Adrenal gland (tissue), 12 donors: ENCODE data around the gene APLNR. TPM values are rescaled to one million over a fixed set of nuclear protein-coding genes. Genes with fewer than 3 reads are reported as not detected.

ENCODE experiments used
- DNase-seq, 7 donors: peaks; one replicate each; pipeline ENCODE4 v3.0.0-alpha.2; 2019 to 2020
- H3K27ac ChIP-seq, 5 donors: fragments of 200-600 bp; sonication (generic) in 4 of 5; 1 replicate in 3 of 5; 2 replicates in 2 of 5; pipeline versions ENCODE4 v1.5.1 to v1.8.0; 2016 to 2020; ENCODE audit warnings: mild to moderate bottlenecking in 1 of 5
- H3K27me3 ChIP-seq: fragments of 200-600 bp; 2 replicates; pipeline ENCODE4 v1.8.0; 2021
- H3K36me3 ChIP-seq, 2 donors: fragments of 200-600 bp; replicated peaks in 1 of 2; 1 replicate in 1 of 2; 2 replicates in 1 of 2; pipeline versions ENCODE4 v1.5.1 to v1.8.0; 2018 to 2022
- H3K4me1 ChIP-seq, 2 donors: fragments of 200-600 bp; replicated peaks in 1 of 2; 1 replicate in 1 of 2; 2 replicates in 1 of 2; pipeline versions ENCODE4 v1.5.1 to v1.8.0; 2018 to 2021
- H3K4me3 ChIP-seq, 4 donors: fragments of 200-600 bp; sonication (generic) in 3 of 4; one replicate each; pipeline ENCODE4 v1.5.1; 2016 to 2018
- H3K9me3 ChIP-seq, 3 donors: fragments of 200-600 bp; sonication (generic) in 1 of 3; replicated peaks in 1 of 3; 1 replicate in 2 of 3; 2 replicates in 1 of 3; pipeline versions ENCODE4 v1.5.1 to v1.8.0; 2016 to 2021
- POLR2A ChIP-seq, 2 donors: fragments of 450-650 bp; IDR thresholded peaks; one replicate each; pipeline ENCODE4 v1.6.1; 2017; ENCODE audit warnings: antibody characterized with exemption in 2 of 2, mild to moderate bottlenecking in 2 of 2, moderate library complexity in 1 of 2
- WGBS, 4 donors: extraction: QIAGEN DNeasy Blood & Tissue Kit in 2 of 4; methylation state at CpG; one replicate each; pipeline versions ENCODE4 v1.1.5 to v1.1.7; 2013 to 2017; 5-methylcytosine and 5-hydroxymethylcytosine counted together
- intact Hi-C, 2 donors: fragments of 100-400 bp; cut with DNase I; formaldehyde crosslinking; loops; one replicate each; pipeline versions ENCODE4 v1.14.1 to v1.15.0; 2022 to 2023
- polyA plus RNA-seq, 3 donors: library from polyadenylated mRNA; stranded (reverse); fragments of 200-250 nt in 2 of 3; fragments of 350-450 nt in 1 of 3; fragmentation: Illumina TruSeq in 1 of 3; extraction: RNeasy Lipid Tissue Mini Kit (QIAGEN cat#74804) in 1 of 3; gene quantifications; one replicate each; pipeline ENCODE4 v1.2.3, GENCODE V29; 2013 to 2014
- total RNA-seq, 9 donors: library from RNA; depleted of rRNA in 4 of 9; stranded (reverse); fragments of >200 nt in 4 of 9; fragments of 120-200 nt in 1 of 9; fragmentation: NEBNext Ultra II Directional in 1 of 9; extraction: Animal tissue kit (Norgen Biotek cat#: 25700) in 1 of 9; gene quantifications; one replicate each; pipeline versions ENCODE4 v1.1.0 to v1.2.4, GENCODE V29; 2013 to 2023
- TF ChIP-seq, protein P1 (sequence below), 6 experiments: fragments of 450-650 bp in 4 of 6; fragments of 200-600 bp in 2 of 6; sonication (generic) in 1 of 6; IDR thresholded peaks; 1 replicate in 5 of 6; 2 replicates in 1 of 6; pipeline versions ENCODE4 v1.5.1 to v1.8.0; 2016 to 2021; ENCODE audit warnings: antibody characterized with exemption in 6 of 6, mild to moderate bottlenecking in 2 of 6, moderate library complexity in 1 of 6
- donor health status: healthy with polysubstance abuse.
- donor health status: Bipolar disorder and iron deficiency.
- donor health status: DM: yes; HTN: yes; CAD: no.
- donor health status: DM: no; HTN: no; CAD: no.
- donor health status: DM: no; HTN: no; CAD: no.
- donor health status: DM: yes; HTN: yes; CAD: no.

The APLNR gene
- total and polyA plus RNA-seq, 12 donors: 1.1 to 30.1 (median 5.0) TPM

DNA sequence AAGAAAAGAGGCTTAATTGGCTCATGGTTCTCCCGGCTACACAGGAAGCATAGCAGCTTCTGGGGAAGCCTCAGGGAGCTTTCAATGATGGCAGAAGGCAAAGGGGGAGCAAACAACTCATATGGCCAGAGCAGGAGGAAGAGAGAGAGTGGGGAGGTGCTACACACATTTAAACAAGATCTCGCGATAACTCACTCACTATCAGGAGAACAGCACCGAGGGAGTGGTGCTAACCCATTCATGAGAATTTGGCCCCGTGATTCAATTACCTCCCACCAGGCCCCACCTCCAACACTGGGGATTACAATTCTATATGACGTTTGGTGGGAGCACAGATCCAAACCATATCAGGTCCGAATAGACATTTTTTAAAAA lies 41.7 kb upstream of the APLNR start:
- intact Hi-C loops: no loop called here
- Histone ChIP-seq H3K27ac (no peak overlapping the region), H3K9me3 (no peaks in the 10 kb centered on the region), H3K36me3 (no peaks in the 10 kb centered on the region), H3K4me3 (no peak overlapping the region), H3K4me1 (peaks cover 7 to 25% of the 10 kb centered on the region in 2 donors), H3K27me3 (no peaks in the 10 kb centered on the region)
- TF ChIP-seq, protein P1, sequence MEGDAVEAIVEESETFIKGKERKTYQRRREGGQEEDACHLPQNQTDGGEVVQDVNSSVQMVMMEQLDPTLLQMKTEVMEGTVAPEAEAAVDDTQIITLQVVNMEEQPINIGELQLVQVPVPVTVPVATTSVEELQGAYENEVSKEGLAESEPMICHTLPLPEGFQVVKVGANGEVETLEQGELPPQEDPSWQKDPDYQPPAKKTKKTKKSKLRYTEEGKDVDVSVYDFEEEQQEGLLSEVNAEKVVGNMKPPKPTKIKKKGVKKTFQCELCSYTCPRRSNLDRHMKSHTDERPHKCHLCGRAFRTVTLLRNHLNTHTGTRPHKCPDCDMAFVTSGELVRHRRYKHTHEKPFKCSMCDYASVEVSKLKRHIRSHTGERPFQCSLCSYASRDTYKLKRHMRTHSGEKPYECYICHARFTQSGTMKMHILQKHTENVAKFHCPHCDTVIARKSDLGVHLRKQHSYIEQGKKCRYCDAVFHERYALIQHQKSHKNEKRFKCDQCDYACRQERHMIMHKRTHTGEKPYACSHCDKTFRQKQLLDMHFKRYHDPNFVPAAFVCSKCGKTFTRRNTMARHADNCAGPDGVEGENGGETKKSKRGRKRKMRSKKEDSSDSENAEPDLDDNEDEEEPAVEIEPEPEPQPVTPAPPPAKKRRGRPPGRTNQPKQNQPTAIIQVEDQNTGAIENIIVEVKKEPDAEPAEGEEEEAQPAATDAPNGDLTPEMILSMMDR (IDR thresholded peaks at IDR 0.05): no peak
- TF ChIP-seq POLR2A (IDR thresholded peaks at IDR 0.05): no peak
- DNase-seq: no peak
- WGBS, 4 donors: 83 to 91% (median 88%) methylated on average over 7 of the region's 7 CpGs

DNA sequence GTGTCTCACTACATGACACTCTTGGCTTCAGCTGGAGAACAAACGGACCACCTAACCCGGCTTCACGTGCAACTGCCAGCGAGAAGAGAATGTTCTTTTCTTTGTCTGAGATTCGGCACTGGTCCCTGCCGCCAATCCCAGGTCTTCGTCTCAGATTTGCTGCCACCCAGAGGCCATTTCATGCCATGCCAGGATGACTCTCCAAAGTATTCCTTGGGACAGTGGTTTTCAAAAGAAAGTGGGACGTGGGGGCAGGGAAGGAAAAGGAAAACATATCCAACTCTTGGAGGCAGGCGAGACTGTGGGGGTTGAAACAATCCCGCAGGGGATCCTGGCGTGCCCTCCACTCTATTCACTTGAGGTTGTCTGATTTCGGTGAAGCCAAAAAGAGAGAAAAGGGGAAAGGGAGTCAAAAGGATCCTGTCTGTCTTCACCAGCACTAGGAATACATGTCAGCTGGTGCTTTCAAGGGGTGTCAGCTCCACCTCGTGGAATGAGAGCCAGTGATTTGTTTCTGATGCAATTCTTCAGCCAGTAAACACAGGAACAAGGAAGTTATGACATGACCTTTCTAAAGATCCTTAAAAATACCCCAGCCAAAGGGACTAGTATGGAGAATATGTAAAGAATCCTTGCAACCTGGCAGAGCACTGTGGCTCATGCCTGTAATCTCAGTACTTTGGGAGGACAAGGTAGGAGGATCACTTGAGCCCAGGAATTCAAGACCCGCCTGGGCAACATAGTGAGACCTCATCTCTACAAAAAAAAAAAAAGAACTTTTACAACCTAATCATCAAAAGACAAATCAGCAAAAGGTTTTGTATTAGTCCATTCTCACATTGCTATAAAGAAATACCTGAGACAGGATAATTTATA lies 41.0 kb upstream of the APLNR start:
- peaks cover 7 to 25% of the 10 kb centered on the region in 2 donors for H3K4me1 ChIP-seq
- WGBS, 4 donors: 8 to 10% (median 8%) methylated on average over 14 of the region's 14 CpGs
- intact Hi-C loops: no loop called here
- peak; percentile 72 to 92 (median 87) for DNase-seq
- peak overlapping the region in 4 of 5 donors; percentile 9 to 65 (median 38) for H3K27ac ChIP-seq
- no peaks in the 10 kb centered on the region for H3K9me3 ChIP-seq
- no peaks in the 10 kb centered on the region for H3K36me3 ChIP-seq
- H3K4me3 ChIP-seq: peak overlapping the region in 1 of 4 donors; percentile 20
- no peaks in the 10 kb centered on the region for H3K27me3 ChIP-seq
- peak in 1 of 2 donors; percentile 24 for TF ChIP-seq POLR2A (IDR thresholded peaks at IDR 0.05)
- TF ChIP-seq, protein P1 (IDR thresholded peaks at IDR 0.05): peak; percentile 75 to 90 (median 79)

DNA sequence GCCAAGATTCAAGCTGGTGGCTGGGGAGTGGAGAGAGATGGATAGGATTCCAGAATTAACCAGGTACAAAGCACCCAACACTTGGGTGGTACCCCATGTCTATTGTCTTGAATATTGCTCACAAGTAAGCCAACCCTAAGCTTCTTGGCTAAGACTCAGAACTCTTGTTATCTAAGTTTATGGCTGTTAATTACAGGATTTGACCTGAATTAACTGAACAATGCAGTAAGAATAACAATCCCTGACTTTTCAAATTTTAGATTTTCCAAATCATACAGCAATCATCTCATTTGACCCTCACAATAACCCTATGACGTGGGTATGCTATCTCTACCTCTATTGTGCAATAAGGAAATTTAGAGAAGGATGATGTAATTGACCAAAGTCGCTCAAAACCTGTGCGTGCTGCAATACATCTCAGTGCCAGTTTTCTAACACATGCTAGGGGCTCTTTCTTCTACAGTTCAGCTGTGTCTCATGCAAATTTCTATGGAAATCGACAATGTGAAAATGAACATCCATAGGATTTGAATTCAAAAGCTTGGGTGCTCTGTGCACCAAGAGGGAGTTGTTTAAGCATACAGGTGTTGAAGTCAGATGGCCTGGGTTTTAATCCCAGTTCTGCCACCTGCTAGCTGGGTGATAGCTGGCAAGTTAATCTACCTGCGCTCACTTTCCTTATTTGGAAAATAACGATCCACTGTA lies 40.1 kb upstream of the APLNR start:
- DNase-seq: peak in 1 of 7 donors; percentile 37
- peaks cover 7 to 25% of the 10 kb centered on the region in 2 donors for H3K4me1 ChIP-seq
- intact Hi-C loops: no loop called here
- TF ChIP-seq, protein P1 (IDR thresholded peaks at IDR 0.05): no peak
- no peak for TF ChIP-seq POLR2A (IDR thresholded peaks at IDR 0.05)
- H3K27ac ChIP-seq: peak overlapping the region in 3 of 5 donors; percentile 9 to 65 (median 61)
- H3K27me3 ChIP-seq: no peaks in the 10 kb centered on the region
- H3K9me3 ChIP-seq: no peaks in the 10 kb centered on the region
- H3K36me3 ChIP-seq: no peaks in the 10 kb centered on the region
- 48 to 57% (median 56%) methylated on average over 6 of the region's 6 CpGs for WGBS, 4 donors
- H3K4me3 ChIP-seq: no peak overlapping the region
